ENCODE data around the gene RPL36. TPM values are rescaled to one million over a fixed set of nuclear protein-coding genes. Genes with fewer than 3 reads are reported as not detected.

RPL36 gene
- total RNA-seq, 1 experiment from 2014 or later, result 497 TPM

DNA sequence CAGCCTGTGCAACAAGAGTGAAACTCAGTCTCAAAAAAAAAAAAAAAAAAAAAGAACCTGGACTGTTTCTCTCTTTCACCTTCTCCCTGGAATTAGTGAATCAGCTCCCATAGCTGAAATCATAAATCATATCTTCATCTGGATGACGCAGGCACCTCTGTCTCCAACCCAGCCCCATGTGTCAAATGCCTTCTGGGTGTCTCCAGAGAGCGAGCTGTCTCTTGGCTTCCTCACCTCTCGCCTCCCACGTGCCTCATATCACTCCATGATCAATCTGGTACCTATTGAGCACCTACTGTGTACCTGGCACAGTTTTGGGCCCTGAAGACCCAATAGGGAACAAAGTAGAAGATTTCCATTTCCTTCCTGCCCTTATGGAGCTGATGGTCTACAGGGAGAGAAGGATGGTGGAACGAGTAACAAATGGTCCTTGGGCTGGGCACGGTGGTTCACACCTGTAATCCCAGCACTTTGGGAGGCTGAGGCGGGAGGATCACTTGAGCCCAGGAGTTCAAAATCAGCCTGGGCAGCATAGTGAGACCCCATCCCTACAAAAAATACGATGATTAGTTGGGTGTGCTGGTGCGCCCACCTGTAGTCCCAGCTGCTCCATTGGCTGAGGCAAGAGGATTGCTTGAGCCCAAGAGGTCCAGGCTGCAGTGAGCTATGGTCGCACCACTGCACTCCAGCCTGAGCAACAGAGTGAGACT, 6.8 kb upstream of the RPL36 start:
- no peaks in the 10 kb centered on the region for H3K9me3 Mint-ChIP-seq (ENCODE audit: low read depth, unreplicated experiment)
- intact Hi-C loops (cut with micrococcal nuclease; ENCODE audit: unreplicated experiment), result no loop called here
- H3K27ac Mint-ChIP-seq (ENCODE audit: unreplicated experiment), result no peak overlapping the region
- H3K4me1 Mint-ChIP-seq (ENCODE audit: low read depth, unreplicated experiment), result peaks cover 18% of the 10 kb centered on the region
- CTCF ChIA-PET, result no interaction called here
- TF ChIP-seq, protein P1, sequence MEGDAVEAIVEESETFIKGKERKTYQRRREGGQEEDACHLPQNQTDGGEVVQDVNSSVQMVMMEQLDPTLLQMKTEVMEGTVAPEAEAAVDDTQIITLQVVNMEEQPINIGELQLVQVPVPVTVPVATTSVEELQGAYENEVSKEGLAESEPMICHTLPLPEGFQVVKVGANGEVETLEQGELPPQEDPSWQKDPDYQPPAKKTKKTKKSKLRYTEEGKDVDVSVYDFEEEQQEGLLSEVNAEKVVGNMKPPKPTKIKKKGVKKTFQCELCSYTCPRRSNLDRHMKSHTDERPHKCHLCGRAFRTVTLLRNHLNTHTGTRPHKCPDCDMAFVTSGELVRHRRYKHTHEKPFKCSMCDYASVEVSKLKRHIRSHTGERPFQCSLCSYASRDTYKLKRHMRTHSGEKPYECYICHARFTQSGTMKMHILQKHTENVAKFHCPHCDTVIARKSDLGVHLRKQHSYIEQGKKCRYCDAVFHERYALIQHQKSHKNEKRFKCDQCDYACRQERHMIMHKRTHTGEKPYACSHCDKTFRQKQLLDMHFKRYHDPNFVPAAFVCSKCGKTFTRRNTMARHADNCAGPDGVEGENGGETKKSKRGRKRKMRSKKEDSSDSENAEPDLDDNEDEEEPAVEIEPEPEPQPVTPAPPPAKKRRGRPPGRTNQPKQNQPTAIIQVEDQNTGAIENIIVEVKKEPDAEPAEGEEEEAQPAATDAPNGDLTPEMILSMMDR (IDR thresholded peaks at IDR 0.05; ENCODE audit: unreplicated experiment), result no peak
- no peak overlapping the region for H3K4me3 Mint-ChIP-seq (ENCODE audit: low read depth, unreplicated experiment)
- BruUV-seq (replicated peaks), result no TSS peak
- peaks cover 52% of the 10 kb centered on the region for H3K36me3 Mint-ChIP-seq (ENCODE audit: insufficient read depth, unreplicated experiment)
- DNase-seq, result no peak
- peaks cover 9% of the 10 kb centered on the region for H3K27me3 Mint-ChIP-seq (ENCODE audit: unreplicated experiment)

DNA sequence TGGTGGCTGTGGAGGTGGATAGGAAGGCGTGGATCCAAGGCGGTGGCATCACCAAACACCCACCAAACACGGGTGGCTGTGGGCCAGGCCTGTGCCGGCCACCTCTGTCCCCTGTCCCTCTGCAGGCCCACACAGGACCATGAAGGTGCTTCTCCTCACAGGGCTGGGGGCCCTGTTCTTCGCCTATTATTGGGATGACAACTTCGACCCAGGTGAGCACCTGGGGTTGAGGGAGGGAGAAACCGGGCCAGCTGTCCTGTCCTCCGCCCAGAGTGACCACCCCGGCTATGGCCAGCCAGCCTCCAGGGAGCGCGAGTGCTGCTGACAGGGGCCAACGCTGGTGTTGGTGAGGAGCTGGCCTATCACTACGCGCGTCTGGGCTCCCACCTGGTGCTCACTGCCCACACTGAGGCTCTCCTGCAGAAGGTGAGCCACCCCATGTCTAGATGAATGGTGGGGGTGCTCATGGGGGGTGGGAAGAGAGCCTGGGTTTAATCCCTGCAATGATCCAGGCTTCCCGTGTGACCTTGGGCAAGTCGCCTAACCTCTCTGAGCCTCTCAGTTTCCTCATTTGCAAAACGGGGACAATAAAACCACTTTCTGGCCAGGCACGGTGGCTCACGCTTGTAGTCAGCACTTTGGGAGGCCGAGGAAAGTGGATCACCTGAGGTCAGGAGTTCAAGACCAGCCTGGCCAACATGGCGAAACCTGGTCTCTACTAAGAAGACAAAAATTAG, 5.2 kb upstream of the RPL36 start:
- TF ChIP-seq, protein P1 (IDR thresholded peaks at IDR 0.05; ENCODE audit: unreplicated experiment), result no peak
- Mint-ChIP-seq H3K36me3 (ENCODE audit: insufficient read depth, unreplicated experiment) (peaks cover 50% of the 10 kb centered on the region), H3K27me3 (ENCODE audit: unreplicated experiment) (peaks cover 9% of the 10 kb centered on the region), H3K27ac (ENCODE audit: unreplicated experiment) (no peak overlapping the region), H3K4me1 (ENCODE audit: low read depth, unreplicated experiment) (peaks cover 11% of the 10 kb centered on the region), H3K9me3 (ENCODE audit: low read depth, unreplicated experiment) (no peaks in the 10 kb centered on the region), H3K4me3 (ENCODE audit: low read depth, unreplicated experiment) (no peak overlapping the region)
- CTCF ChIA-PET, result no interaction called here
- intact Hi-C loops (cut with micrococcal nuclease; ENCODE audit: unreplicated experiment), result no loop called here
- BruUV-seq (replicated peaks), result no TSS peak
- no peak for DNase-seq

DNA sequence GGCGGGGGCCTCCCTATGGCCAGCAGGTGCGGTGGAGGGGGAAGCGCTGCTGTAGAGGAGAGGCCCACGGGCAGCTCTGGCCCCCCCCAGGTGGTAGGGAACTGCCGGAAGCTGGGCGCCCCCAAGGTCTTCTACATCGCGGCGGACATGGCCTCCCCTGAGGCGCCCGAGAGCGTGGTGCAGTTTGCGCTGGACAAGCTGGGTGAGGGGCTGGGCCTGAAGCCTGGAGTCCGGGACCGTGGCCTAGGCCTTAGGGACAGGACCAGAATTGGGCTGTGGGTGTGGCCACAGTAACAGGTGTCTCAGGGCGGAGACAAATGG, 3.8 kb upstream of the RPL36 start:
- intact Hi-C loops (cut with micrococcal nuclease; ENCODE audit: unreplicated experiment), result no loop called here
- CTCF ChIA-PET, result no interaction called here
- Mint-ChIP-seq H3K27me3 (ENCODE audit: unreplicated experiment) (peaks cover 4% of the 10 kb centered on the region), H3K4me3 (ENCODE audit: low read depth, unreplicated experiment) (peak overlapping the region; percentile 63), H3K36me3 (ENCODE audit: insufficient read depth, unreplicated experiment) (peaks cover 52% of the 10 kb centered on the region), H3K4me1 (ENCODE audit: low read depth, unreplicated experiment) (peaks cover 6% of the 10 kb centered on the region), H3K27ac (ENCODE audit: unreplicated experiment) (no peak overlapping the region), H3K9me3 (ENCODE audit: low read depth, unreplicated experiment) (no peaks in the 10 kb centered on the region)
- BruUV-seq (replicated peaks), result no TSS peak
- DNase-seq, result no peak
- TF ChIP-seq, protein P1 (IDR thresholded peaks at IDR 0.05; ENCODE audit: unreplicated experiment), result no peak

DNA sequence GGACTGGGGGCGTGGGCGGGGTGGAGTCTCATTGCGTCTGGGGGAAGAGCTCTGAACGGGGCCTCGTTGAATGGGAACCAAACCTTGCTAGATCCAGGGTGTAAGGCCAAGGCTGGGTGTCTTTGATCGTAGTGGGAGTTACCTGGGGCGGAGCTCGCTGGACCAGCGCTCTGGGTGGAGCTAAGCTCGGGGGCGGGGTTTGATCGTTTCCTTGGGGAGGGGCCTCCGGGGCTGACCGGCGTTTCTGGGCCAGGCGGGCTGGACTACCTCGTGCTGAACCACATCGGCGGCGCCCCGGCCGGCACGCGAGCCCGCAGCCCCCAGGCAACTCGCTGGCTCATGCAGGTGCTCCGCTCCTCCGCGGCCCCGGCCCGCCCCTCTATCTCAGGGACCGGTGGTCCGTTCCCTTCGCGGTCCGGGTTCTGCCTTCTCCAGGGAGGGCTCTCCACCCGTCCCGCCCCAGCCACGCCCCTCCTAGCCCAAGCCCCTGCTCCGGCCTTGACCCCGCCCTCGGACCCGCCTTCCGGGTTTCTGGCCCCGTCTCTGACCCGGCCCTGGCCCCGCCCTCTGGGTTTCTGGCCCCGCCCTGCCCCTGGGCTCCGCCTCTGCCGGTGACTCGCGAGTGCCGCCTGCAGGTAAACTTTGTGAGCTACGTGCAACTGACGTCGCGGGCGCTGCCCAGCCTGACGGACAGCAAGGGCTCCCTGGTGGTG, 3.3 kb upstream of the RPL36 start:
- Mint-ChIP-seq H3K27me3 (ENCODE audit: unreplicated experiment) (no peaks in the 10 kb centered on the region), H3K27ac (ENCODE audit: unreplicated experiment) (no peak overlapping the region), H3K9me3 (ENCODE audit: low read depth, unreplicated experiment) (no peaks in the 10 kb centered on the region), H3K4me1 (ENCODE audit: low read depth, unreplicated experiment) (peaks cover 1% of the 10 kb centered on the region), H3K36me3 (ENCODE audit: insufficient read depth, unreplicated experiment) (peaks cover 52% of the 10 kb centered on the region), H3K4me3 (ENCODE audit: low read depth, unreplicated experiment) (peak overlapping the region; percentile 63)
- intact Hi-C loops (cut with micrococcal nuclease; ENCODE audit: unreplicated experiment), result no loop called here
- BruUV-seq (replicated peaks), result no TSS peak
- TF ChIP-seq, protein P1 (IDR thresholded peaks at IDR 0.05; ENCODE audit: unreplicated experiment), result peak; percentile 41
- CTCF ChIA-PET, result interaction anchor here (0.7 kb wide), 1 partner anchor 260 kb away, joined by 11 read pairs; no protein-coding TSS in a partner anchor
- peak; percentile 97 for DNase-seq
